OCI-LY3 (cell line): ENCODE results near the gene ZNF468.
"Not testable (repeated sequence)": the region's sequence is repeated elsewhere in the genome, so short reads cannot be mapped to it uniquely, and the experiment has no call there.

Source experiments
- CTCF ChIP-seq: fragments of 200-600, 300-600 bp; sonication (generic); IDR thresholded peaks from 2 replicates; pipeline ENCODE4 v1.5.1; 2014; ENCODE audit warnings: antibody characterized with exemption, low read length, low read depth
- EZH2phosphoT487 ChIP-seq: fragments of 200-600 bp; shearing (Covaris generic); IDR thresholded peaks from 2 replicates; pipeline ENCODE4 v1.6.1; 2018; ENCODE audit warnings: antibody characterized with exemption, mixed run types, low read depth

- TF ChIP-seq CTCF, EZH2phosphoT487: not testable (repeated sequence)
Measured at GRCh38 chr19:52821204-52821960, 36.0 kb downstream of the ZNF468 start, which contains the start of gene ZNF28.
